ENCODE data around the gene TRAPPC3. TPM values are rescaled to one million over a fixed set of nuclear protein-coding genes. Genes with fewer than 3 reads are reported as not detected.

TRAPPC3 gene
- total RNA-seq, 4 donors from 2014 or later: 68.3 to 132 (median 112) TPM

GRCh38 chr1:36125129-36125991 lies 23.9 kb downstream of the TRAPPC3 start, which contains the start of gene COL8A2:
COL8A2 (minus strand) TSS chr1:36125222; CDS start chr1:36100242, 24,980 bp downstream.
- peak within 1 kb of the TSS; percentile 41 to 81 (median 65) for H3K27ac ChIP-seq

GRCh38 chr1:36124404-36125128 lies 24.7 kb downstream of the TRAPPC3 start:
- TF ChIP-seq POLR2A (IDR thresholded peaks at IDR 0.05): no peak
- no peak for TF ChIP-seq CTCF (IDR thresholded peaks at IDR 0.05)
- WGBS, 2 donors: 65% methylated on average over 11 of the region's 42 CpGs; no CpG with 5 or more reads in 1 of the 2 donors
- intact Hi-C loops (cut with DNase I): no loop called here
- Histone ChIP-seq H3K4me3 (peak overlapping the region; percentile 41 to 74 (median 48)), H3K4me1 (peaks cover 5 to 40% (median 7%) of the 10 kb centered on the region in 3 donors), H3K27ac (peak overlapping the region; percentile 26 to 81 (median 65)), H3K27me3 (peaks cover 0 to 18% (median 0%) of the 10 kb centered on the region in 4 donors), H3K36me3 (no peaks in the 10 kb centered on the region), H3K9me3 (no peaks in the 10 kb centered on the region)
- no peak for DNase-seq

More at GRCh38 chr1:36125129-36125991, 23.9 kb downstream of the TRAPPC3 start, which contains the start of gene COL8A2:
- intact Hi-C loops (cut with DNase I): no loop called here
- Histone ChIP-seq H3K4me1 (peaks cover 5 to 34% (median 7%) of the 10 kb centered on the region in 3 donors), H3K9me3 (no peaks in the 10 kb centered on the region), H3K27me3 (peaks cover 0 to 18% (median 0%) of the 10 kb centered on the region in 4 donors), H3K4me3 (peak within 1 kb of the TSS; percentile 41 to 74 (median 48)), H3K36me3 (no peaks in the 10 kb centered on the region)
- TF ChIP-seq CTCF (IDR thresholded peaks at IDR 0.05): no peak
- 30 to 40% methylated on average over 11 to 12 of the region's 77 CpGs for WGBS, 2 donors
- no peak for DNase-seq

GRCh38 chr1:36123356-36123755 lies 25.9 kb downstream of the TRAPPC3 start:
- Histone ChIP-seq H3K27ac (peak overlapping the region in 3 of 4 donors; percentile 6 to 81 (median 42)), H3K36me3 (no peaks in the 10 kb centered on the region), H3K4me1 (peaks cover 5 to 45% (median 7%) of the 10 kb centered on the region in 3 donors), H3K27me3 (peaks cover 0 to 18% (median 0%) of the 10 kb centered on the region in 4 donors), H3K4me3 (peak overlapping the region in 1 of 4 donors; percentile 5), H3K9me3 (no peaks in the 10 kb centered on the region)
- no peak for DNase-seq
- WGBS, 2 donors: 44 to 56% methylated on average over 5 to 8 of the region's 8 CpGs
- intact Hi-C loops (cut with DNase I): no loop called here
- TF ChIP-seq POLR2A (IDR thresholded peaks at IDR 0.05) (no peak), CTCF (IDR thresholded peaks at IDR 0.05) (no peak)

- intact Hi-C loops (cut with DNase I): no loop called here
- no peak for TF ChIP-seq POLR2A (IDR thresholded peaks at IDR 0.05)
- no peak for TF ChIP-seq CTCF (IDR thresholded peaks at IDR 0.05)
- Histone ChIP-seq H3K27ac (peak overlapping the region in 1 of 4 donors; percentile 81), H3K9me3 (no peaks in the 10 kb centered on the region), H3K36me3 (no peaks in the 10 kb centered on the region), H3K4me3 (no peak overlapping the region), H3K4me1 (peaks cover 5 to 49% (median 7%) of the 10 kb centered on the region in 3 donors), H3K27me3 (peaks cover 0 to 18% (median 0%) of the 10 kb centered on the region in 4 donors)
- no peak for DNase-seq
- 83 to 84% methylated on average over 9 to 12 of the region's 12 CpGs for WGBS, 2 donors
Observed at GRCh38 chr1:36122062-36123030, 26.9 kb downstream of the TRAPPC3 start.

All from esophagus squamous epithelium (tissue), 5 donors.